HG03196 (cell line): Measurements from ENCODE around the gene ASIC1.
"Not testable (repeated sequence)": the region's sequence is repeated elsewhere in the genome, so short reads cannot be mapped to it uniquely, and the experiment has no call there.

Experiments
- ATAC-seq: cut with Tn5 transposase; IDR thresholded peaks from one replicate; pipeline ENCODE4 v1.9.1; 2021; ENCODE audit not compliant: unreplicated experiment

Gene ASIC1

GRCh38 chr12:50057000-50057841, at the start of gene ASIC1:
ASIC1 (plus strand) TSS chr12:50057596; CDS start chr12:50058767, 1,171 bp downstream.
- ATAC-seq = no peak

GRCh38 chr12:50013361-50014147, 43.8 kb upstream of the ASIC1 start:
- ATAC-seq = no peak

GRCh38 chr12:50014342-50014741, 43.1 kb upstream of the ASIC1 start:
- no peak for ATAC-seq

DNA sequence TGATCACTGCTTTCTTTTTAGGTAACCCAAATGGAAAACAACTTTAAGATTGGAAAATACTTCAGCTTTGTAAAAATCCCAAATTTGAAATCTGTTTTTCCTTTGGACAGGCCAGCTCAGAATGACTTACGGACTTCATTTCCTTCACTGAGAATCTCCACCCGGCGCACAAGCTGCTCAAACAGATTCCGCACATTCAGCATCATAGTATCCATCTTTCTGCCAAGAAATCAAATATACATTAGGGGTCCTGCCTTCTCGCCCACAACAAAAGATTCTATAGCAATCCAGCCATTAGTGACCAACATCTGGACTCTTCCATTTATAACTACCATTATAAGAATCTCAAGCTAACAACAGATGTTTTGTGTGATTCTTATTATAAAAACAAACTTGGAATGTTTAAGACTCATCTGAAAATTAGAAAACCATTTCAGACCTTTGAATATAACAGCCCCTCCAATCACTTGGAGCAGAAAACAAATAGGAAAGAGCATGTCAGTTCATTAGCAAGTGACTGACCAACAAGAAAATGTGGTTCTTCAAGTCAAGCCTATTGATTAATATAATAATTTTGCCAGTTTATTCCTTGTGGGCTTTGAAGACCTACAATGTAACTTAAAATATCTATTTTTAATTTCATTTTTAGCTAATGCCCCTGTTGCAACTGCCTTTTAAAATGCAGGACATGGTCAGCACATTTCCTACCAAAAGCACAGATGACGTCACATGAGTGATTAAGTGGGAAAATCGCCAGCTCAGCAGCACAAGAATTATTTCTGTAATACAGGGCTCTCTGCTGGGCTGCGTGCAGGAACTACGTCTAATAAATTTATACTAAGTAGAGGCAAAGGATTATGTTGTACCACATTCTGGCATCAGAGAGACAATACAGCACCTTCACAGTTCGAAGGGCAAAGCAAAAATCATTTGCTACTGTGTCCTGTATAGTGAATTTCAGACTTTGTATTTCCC, 40.6 kb upstream of the ASIC1 start:
- no peak for ATAC-seq

DNA sequence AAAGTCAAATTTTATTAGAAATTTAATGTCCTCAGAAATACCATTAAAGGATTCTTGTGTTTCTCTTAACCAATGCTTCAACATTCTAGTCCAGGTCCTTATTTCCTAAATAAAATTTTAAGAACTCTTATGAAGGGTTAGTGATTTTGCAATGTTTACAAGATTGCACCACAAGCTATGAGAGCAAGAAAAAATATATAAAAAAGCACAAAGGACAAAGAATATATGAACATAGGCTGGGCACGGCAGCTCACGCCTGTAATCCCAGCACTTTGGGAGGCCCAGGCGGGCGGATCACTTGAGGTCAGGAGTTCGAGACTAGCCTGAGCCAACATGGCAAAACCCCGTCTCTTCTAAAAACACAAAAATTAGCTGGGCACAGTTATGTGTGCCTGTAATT, 39.8 kb upstream of the ASIC1 start:
- no peak for ATAC-seq

- no peak for ATAC-seq
These were observed 39.2 kb upstream of the ASIC1 start for GRCh38 chr12:50018154-50018553.

DNA sequence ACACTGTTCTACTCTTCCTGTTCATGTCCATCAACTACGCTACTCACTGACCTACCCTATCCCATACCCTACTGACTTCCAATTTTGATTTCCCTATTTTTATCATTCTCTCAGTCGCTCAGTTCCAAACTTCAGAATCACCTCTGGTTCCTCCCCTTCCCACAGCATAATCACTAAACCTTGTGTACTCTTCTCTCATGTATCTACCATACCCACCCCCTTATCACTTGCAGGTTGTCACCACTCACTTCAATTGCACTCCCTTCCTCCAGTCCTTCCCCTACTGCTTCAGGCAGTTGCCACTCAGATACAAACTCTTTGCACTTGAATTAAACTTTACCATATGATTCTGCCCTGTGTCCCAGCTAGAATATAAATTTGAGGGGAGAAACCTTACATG, 38.4 kb upstream of the ASIC1 start:
- no peak for ATAC-seq

GRCh38 chr12:50019524-50019923, 37.9 kb upstream of the ASIC1 start:
- ATAC-seq = no peak

GRCh38 chr12:50021031-50021430, 36.4 kb upstream of the ASIC1 start:
- ATAC-seq = no peak

- no peak for ATAC-seq
These were observed 34.5 kb upstream of the ASIC1 start for GRCh38 chr12:50022903-50023302.

DNA sequence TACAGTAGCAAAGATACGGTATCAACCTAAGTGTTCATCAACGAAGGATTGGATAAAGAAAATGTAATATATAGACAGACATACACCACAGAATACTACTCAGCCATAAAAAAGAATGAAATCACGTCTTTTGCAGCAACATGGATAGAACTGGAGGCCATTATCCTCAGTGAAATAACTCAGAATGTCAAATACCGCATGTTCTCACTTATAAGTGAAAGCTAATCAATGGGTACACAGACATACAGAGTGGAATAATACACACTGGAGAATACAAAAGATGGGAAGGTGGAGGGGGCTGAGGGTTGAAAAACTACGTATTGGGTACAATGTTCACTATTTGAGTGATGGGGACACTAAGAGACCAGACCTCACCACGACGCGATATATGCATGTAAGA, 33.2 kb upstream of the ASIC1 start:
- no peak for ATAC-seq

GRCh38 chr12:50024805-50025186, 32.6 kb upstream of the ASIC1 start:
- peak; percentile 7 for ATAC-seq

DNA sequence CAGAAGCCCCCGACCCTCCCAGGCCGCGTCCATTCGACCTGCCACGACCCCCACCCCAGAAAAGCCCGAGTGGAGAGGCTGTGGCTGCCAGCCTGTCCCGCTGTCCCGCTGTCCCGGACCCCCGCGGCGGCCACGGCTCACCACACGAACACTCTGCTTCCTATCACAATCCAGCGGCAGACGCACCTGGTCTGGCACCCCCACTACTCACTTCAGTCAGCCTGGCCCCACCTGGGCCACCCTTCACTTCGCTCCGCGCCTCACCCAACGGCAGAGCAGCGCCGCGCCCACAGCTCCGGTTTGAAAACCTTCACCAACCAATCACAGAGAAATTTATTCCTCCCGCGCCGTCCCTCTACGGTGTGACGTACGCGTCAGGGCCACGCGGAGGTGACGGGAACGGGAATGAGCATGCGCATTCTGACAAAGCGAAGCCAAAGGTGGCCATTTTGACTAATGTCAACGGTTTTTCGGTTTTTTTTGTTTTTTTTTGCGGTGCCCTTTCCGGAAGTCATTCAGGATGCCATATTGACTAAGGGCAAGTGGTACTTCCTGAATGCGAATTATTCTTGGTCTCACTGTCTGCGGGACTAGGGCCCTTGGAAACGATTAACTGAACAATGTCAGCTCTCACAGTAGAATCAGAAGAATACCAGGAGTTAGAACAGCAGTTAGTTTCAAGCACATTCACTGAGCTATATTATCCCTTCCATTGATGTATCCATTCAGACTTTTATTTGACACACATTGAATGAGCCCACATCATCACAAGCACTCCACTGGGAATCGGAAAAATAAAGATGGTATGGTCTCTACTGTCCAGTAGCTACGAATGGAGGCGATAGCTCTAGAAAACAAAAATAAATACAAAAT, 32.0 kb upstream of the ASIC1 start, which contains the start of gene RACGAP1:
Gene RACGAP1 (minus strand): TSS at position 308 of the 873 bp plus-strand sequence. CDS start 8,779 bp downstream, outside the sequence.
- peak; percentile 96 for ATAC-seq

DNA sequence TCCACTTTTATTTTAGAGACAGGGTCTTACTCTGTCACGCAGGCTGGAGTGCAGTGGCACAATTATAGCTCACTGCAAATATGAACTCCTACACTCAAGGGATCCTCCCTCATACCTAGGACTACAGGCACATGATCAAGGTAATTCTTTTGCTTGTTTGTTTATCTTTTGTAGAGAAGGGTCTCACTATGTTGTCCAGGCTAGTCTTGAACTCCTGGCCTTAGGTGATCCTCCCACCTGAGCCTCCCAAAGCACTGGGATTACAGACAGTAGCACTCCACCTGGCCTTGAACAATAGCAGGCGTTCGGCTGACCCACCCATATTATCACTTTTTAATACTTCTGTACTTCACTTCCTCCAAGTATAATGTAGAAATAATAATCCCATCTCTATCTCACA, 30.7 kb upstream of the ASIC1 start:
- no peak for ATAC-seq

- not testable (repeated sequence) for ATAC-seq
These were observed 26.9 kb upstream of the ASIC1 start for GRCh38 chr12:50030449-50030848.

- no peak for ATAC-seq
These were observed 24.9 kb upstream of the ASIC1 start for GRCh38 chr12:50032515-50032853.

GRCh38 chr12:50032854-50033581, 24.4 kb upstream of the ASIC1 start:
- no peak for ATAC-seq

DNA sequence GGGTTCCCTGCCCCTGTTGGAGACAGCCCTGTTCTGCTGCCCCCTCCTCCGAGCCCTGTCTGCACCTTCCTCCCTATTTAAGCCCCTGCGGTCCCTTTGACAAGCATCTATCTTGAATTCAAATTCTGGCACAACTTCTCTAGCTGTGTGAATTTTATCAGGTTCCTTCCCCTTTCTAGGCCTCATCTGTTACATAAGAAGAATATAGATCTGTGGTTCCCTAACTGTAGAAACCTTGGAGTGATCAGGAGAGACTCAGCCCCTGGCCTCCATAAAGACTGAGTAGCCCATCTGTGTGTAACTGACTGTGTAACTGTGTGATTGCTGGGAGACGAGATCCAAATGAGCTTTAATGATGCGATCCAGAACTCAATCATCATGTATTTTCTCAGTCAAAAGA, 19.1 kb upstream of the ASIC1 start:
- ATAC-seq = no peak

GRCh38 chr12:50039151-50039835, 18.1 kb upstream of the ASIC1 start:
- no peak for ATAC-seq
